HG02759 (cell line): ENCODE data around the gene NFAT5.
"Not testable (repeated sequence)": the region's sequence is repeated elsewhere in the genome, so short reads cannot be mapped to it uniquely, and the experiment has no call there.

Experiments used
- ATAC-seq: cut with Tn5 transposase; IDR thresholded peaks from one replicate; pipeline ENCODE4 v1.9.1; 2021; ENCODE audit warnings: mild to moderate bottlenecking, moderate library complexity; ENCODE audit not compliant: unreplicated experiment

NFAT5 gene

DNA sequence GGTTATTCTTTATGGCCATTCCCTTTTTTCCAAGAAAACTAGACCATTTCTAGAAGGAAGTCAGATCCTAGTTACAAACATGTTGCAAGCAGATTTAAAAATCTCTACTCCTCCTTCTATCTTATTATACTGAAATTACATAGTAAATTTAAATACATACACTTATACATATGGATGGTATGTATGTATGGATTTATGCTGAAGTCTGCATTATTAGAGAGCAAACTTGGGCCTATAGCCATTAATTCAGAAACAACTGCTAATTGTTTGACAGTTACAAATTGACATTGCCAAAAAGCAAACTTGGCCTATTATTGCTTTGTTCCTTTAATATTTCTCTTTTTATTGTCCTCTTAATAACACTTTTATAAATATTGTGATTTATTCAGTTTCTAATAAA is 67.1 kb downstream of the NFAT5 start:
- ATAC-seq = no peak

DNA sequence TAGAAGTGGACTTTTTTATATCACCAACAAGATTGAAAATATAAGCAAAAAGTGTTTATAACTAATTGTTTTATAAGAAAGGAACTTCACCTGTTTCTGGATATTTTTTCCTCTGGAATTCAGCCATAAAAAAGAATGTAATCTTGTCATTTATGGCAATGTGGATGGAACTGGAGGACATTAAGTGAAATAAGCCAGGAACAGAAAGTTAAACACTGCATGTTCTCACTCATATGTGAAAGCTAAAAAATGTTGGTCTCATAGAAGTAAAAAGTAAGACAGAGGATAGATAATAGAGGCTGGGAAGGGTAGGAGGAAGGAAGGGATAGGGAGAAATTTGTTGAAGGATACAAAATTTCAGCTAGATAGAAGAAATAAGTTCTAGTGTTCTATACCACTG is 67.6 kb downstream of the NFAT5 start:
- ATAC-seq = no peak

DNA sequence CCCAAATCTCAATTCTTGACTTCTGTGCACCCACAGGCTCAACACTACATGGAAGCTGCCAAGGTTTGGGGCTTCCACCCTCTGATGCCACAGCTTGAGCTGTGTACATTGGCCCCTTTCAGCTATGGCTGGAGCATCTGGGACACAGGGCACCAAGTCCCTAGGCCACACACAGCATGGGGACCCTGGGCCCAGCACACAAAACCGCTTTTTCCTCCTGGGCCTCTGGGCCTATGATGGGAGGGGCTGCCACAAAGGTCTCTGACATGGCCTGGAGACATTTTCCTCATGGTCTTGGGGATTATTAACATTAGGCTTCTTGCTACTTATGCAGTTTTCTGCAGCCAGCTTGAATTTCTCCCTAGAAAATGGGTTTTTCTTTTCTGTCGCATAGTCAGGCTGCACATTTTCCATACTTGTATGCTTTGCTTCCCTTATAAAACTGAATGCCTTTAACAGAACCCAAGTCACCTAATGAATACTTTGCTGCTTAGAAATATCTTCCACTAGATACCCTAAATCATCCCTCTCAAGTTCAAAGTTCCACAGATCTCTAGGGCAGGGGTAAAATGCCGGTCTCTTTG is 70.9 kb downstream of the NFAT5 start:
- not testable (repeated sequence) for ATAC-seq

DNA sequence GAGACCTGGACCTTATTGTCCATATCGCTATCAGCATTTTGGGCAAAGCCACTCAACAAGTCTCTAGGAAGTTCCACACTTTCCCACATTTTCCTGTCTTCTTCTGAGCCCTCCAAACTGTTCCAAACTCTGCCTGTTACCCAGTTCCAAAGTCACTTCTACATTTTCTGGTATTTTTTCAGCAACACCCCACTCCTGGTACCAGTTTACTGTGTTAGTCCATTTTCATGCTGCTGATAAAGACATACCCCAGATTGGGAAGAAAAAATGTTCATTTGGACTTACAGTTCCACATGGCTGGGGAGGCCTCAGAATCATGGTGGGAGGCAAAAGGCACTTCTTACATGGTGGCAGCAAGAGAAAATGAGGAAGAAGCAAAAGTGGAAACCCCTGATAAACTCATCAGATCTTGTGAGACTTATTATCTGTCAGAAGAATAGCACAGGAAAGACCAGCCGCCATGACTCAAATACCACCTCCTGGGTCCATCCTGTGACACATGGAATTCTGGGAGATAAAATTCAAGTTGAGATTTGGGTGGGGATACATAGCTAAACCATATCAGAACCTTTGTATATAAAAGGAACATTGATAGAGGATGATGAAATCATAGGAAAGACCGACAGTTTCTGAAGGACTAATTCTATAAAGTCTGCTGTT is 71.6 kb downstream of the NFAT5 start:
- ATAC-seq = not testable (repeated sequence)

DNA sequence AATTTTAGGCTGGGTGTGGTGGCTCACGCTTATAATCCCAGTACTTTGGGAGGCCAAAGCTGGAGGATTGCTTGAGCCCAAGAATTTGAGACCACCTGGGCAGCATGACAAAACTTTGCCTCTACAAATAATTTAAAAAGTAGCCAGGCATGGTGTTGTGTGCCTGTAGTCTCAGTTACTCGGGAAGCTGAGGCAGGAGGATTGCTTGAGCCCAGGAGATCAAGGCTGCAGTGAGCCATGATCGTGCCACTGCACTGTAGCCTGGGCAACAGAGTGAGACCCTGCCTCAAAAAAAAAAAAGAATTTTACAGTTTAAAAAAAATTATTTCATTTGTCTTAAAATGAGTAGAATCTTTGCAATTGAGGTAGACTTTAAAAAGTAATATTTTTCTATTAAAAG is 78.2 kb downstream of the NFAT5 start:
- not testable (repeated sequence) for ATAC-seq

DNA sequence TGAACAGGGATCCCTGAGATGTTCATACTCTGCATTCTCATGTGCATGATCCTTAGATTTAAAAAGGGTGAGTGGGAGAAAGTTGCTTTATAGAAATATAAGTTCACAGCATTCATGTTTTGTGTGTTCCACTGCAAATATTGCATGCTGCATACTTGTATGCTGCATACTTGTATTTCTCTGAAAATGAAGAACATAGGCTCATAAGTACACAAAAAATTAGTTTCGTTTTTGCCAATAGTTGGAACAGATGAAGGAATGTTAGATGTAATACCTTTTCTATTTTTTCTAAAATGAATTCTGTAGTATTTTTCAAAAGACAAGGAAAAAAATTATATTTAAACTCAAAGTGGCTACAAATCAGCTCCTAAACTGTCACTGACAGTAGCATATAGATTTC is 79.0 kb downstream of the NFAT5 start:
- ATAC-seq = no peak

DNA sequence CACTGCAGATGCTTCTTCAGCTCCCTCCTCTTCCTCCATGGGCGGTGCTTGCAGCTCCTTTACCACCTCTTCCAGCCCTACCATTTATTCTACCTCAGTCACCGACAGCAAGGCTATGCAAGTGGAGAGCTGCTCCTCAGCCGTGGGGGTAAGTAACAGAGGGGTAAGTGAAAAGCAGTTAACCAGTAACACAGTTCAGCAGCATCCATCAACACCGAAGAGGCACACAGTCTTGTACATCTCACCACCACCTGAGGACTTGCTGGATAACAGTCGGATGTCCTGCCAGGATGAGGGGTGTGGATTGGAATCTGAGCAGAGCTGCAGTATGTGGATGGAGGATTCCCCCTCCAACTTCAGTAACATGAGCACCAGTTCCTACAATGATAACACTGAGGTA is 81.3 kb downstream of the NFAT5 start:
- ATAC-seq = no peak

DNA sequence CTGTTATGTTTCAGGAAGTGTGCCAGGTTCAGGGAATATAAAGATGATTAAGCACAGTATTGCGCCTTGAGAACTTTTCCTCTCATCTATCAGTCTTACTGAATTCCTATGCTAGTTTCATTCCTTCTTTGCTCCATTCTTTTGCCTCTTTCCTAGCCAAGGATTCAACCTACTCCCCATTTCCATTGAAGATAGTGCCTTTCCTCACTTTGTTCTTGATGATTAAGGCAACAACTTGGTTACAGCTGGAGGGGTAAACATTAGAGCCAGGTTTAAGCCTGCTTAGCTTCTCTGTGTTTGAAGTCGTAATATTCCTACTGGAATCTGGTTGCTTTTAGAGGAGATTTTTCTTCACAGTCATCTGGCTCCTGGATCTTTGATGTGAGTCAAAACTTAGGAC is 85.5 kb downstream of the NFAT5 start:
- no peak for ATAC-seq

DNA sequence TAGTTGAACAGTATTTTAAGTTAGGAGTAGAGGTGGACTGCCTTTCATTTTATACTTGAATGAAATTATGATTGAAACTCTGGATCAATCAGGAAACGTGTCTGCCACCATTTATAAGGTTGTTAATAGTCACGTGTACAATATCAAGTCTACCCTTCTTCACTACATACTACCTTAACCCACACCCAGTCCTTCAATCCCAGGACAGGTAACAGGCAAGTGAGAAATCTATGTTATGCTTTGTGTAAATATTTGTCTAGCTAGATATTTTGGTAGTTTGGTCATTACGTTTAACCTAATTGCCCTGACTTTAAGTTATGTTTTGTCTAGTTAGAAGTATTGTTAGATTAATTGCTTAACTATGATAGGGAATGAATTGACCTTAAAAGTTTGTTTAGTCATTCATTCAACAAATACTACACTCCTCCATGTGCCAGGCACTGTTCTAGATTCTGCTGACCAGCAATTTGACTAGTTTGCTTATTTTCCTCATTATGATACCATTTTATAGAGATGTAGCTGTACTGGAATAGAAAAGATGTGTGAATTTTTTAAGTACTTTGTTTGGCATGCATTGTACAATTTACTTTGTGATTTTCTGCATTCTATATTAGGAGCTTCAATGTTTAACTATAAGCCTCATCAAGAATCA is 88.6 kb downstream of the NFAT5 start:
- ATAC-seq = no peak

DNA sequence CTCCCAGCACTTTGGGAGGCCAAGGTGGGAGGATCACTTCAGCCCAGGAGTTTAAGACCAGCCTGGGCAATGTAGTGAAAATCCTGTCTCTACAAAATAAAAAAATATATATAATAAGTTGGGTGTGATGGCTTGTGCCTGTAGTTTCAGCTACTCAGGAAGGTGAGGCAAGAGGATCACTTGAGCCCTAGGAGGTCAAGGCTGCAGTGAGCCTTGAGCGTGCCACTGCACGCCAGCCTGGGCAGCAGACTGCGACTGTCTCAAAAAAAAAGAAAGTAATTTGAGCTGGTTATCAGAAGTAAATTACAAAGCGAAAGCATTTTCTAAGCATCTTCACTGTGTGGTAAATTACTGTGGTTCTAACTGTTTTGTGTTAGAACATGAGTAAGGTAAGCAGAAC is 94.4 kb downstream of the NFAT5 start:
- ATAC-seq = no peak

DNA sequence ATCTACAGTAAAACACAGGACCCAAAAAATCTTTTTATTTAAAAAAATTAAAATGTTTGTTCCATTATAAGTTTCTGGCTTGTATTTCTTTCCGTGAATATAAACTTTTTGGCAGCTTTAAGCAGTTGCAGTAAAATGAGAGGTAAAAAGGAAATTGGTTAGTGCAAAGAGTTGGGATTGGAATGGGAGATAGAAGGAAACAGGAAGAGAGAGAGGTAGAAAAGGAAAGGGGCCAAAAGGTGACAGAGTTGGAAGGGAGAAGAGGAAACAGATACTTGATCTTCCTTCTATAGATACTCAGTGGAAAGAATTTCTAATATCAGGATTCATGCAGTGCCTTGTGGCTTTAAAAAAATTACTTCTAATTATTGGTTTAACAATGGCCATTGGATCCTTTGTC is 97.1 kb downstream of the NFAT5 start:
- no peak for ATAC-seq

DNA sequence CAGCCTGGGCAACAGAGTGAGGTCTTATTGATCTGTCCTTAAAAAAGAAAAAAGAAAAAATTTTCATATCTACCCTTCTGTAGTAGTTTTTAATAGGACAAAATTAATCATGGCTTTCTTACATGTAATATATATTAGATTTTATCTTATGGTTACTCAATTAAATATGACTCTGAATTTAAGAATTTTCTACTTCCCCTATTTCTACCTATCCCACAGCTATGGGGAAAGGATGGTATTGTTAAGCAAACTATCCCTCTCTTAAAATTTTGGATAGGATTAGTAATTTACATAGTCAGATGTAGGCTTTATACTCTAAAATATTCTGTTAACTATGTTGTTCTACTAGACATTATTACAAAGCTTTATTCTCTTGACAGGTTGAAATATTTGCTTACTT is 98.1 kb downstream of the NFAT5 start:
- ATAC-seq = no peak

DNA sequence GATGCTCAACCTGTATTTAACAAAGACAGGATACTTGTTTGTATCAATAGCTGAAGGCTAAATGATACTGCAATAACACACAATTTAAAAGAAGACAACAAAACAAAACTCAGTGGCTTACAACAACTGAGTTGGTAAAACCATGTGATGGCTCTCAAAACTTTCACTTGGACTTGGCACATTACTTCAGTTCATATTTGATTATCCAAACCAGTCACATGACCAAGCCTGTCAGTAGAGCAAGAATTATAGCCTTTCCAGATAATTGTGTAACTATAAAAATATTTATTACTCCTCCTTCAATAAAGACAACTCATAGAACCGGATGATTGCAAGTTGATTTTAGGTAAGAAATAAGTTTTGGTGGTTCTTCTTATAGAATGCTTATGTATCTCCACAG is 103.8 kb downstream of the NFAT5 start:
- no peak for ATAC-seq

DNA sequence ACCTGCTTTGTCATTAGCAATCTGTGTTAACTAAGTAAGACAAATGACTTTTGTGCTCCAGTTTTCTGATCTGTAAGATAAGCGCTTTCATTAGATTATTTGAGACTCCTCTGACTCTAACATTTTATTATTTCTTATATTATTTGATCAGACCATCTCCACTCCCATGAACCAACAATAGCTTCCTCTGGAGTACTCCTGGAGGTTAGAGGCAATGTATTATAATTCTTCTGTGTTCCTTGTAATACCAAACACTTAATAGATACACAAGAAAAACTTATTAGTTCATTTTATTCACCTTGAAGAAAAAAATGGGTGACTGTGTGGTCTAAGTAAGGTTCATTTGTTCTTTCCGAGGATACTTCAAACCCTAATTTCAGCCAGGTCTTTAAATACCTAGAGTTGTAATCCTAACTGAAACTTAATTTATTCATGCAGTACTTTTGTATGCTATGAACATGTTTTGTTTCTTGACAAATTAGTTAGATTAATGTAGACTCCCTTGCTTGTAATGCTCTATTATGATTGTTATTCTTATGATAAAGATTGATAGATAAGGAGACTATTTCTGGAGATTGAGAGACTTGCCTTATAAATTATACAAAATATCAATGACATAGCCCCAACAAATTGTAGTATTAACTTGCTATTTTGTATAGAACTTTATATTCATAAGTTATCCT is 106.7 kb downstream of the NFAT5 start:
- no peak for ATAC-seq

DNA sequence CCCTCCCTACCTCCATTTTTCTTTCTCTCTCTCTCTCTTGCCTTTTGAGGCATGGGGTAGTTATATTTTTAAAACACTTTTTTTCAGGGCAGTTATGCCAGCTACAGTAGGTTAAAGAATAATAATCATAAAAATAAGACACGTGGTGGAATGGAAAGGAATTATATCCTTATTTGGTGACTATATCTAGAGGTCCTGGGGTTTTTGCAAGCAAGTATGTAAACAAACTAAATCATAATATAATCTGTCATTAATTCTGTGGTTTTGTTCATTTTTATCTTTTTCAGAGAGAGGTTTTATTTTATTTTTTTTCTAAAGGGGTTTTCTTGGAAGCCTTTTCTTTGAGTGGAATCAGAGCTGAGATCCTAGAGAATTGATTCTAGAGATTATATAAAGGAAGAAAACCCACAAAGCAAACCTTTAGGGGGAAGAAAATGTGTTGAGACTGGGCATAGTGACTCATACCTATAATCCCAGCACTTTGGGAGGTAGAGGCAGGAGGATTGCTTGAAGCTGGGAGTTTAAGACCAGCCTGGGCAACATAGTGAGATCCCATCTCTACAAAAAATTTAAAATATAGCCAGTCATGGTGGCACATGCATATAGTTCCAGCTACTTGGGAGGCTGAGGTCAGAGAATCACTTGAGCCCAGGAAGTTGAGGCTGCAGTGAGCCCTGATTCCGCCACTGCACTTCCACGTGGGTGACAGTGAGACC is 107.4 kb downstream of the NFAT5 start:
- ATAC-seq = no peak

DNA sequence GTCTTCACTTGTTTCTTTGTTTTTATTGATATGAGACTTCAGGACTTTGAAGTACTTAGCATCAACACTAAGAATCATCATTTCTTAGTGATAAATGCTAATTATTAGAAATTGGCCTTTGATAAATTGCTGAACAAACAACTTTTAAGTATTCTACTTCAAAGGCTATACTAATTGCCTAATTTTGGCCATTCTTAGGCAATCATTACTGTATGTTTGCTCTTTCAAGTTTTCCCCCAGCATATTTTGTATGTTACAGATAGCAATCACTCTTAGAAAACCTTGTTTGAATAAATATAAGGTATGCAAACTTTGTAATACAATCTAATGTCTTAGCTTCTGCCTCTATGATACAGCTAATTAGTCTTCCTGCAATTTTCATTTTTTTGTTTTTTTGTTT is 114.6 kb downstream of the NFAT5 start:
- no peak for ATAC-seq

DNA sequence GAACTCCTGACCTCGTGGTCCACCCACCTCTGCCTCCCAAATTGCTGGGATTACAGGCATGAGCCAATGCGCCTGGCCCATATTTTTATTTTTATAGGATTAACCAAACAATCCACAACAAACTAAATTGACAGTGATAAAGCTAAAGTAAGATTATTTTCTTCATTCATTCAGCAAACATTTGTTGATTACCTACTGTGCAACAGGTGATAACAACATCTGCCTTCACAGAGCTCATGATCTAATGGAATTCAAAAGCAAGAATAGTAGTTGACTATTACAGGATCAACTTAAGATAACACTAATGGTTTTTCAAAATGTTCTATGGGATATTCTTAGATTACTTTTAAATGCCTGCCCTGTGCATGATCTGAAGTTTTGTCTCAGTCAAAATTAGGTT is 122.8 kb downstream of the NFAT5 start:
- ATAC-seq = no peak

DNA sequence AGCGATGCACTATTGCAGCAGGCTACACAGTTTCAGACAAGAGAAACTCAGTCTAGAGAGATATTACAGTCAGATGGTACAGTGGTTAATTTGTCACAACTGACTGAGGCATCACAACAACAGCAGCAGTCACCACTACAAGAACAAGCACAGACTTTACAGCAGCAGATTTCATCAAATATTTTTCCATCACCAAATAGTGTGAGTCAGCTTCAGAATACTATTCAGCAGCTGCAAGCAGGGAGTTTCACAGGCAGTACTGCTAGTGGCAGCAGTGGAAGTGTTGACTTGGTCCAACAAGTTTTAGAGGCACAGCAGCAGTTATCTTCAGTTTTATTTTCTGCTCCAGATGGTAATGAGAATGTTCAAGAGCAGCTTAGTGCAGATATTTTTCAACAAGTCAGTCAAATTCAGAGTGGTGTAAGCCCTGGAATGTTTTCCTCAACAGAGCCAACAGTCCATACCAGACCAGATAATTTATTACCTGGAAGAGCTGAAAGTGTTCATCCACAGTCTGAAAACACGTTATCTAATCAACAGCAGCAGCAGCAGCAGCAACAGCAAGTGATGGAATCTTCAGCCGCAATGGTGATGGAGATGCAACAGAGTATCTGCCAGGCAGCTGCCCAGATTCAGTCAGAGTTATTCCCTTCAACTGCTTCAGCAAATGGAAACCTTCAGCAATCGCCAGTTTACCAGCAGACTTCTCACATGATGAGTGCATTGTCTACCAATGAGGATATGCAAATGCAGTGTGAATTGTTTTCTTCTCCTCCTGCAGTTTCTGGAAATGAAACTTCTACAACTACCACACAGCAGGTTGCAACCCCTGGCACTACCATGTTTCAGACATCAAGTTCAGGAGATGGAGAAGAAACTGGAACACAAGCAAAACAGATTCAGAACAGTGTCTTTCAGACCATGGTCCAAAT is 126.5 kb downstream of the NFAT5 start:
- ATAC-seq = no peak

DNA sequence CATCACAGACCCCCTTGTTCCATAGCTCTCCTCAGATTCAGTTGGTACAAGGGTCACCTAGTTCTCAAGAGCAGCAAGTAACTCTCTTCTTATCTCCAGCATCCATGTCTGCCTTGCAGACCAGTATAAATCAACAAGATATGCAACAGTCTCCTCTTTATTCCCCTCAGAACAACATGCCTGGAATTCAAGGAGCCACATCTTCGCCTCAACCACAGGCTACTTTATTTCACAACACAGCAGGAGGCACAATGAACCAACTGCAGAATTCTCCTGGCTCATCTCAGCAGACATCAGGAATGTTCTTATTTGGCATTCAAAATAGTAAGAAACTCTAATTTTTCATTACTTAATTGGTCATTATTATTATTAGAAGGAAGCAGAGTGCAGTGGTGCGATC is 128.2 kb downstream of the NFAT5 start:
- no peak for ATAC-seq

DNA sequence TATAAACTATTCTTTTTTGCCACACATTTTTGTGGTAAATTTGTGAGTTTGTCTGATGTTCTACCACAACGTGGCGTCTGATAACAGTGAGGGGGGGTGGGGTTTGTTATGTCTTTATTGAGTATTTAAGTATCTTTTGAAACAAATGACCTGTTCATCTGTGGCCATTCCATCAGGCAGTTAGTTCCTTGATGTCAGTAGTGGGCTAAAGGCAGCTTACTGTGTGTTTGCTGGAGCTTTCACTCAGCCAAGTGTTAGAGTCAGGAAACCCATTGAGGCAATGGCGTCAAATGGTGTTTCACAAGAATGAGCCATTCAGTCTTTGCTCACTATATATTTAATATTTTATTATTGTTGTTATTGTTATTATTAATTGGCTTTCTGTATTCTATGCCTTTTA is 132.6 kb downstream of the NFAT5 start:
- ATAC-seq = no peak
